Mesendoderm (in vitro differentiated cells): ENCODE results near the gene EPHB3.

ENCODE experiments used
- DNase-seq: peaks from one replicate; pipeline ENCODE4 v3.0.0; 2013
- H2AK5ac ChIP-seq: 2 replicates; pipeline ENCODE4 v1.6.1; 2013; ENCODE audit warnings: low read length, inconsistent platforms
- H2BK120ac ChIP-seq: 2 replicates; pipeline ENCODE4 v1.6.1; 2013; ENCODE audit warnings: low read depth, mild to moderate bottlenecking, low read length, moderate library complexity, mixed read lengths
- H2BK15ac ChIP-seq: replicated peaks from 2 replicates; pipeline ENCODE4 v1.6.1; 2013; ENCODE audit warnings: low read depth, mild to moderate bottlenecking, moderate library complexity
- H2BK5ac ChIP-seq: 2 replicates; pipeline ENCODE4 v1.6.1; 2013; ENCODE audit warnings: low read length, inconsistent platforms
- H3K18ac ChIP-seq: 2 replicates; pipeline ENCODE4 v1.6.1; 2013; ENCODE audit warnings: mild to moderate bottlenecking, low read length, mixed read lengths
- H3K23ac ChIP-seq: one replicate; pipeline ENCODE4 v1.6.1; 2013; ENCODE audit warnings: low read length
- H3K27ac ChIP-seq: 2 replicates; pipeline ENCODE4 v1.5.1; 2013; ENCODE audit warnings: low read depth, mild to moderate bottlenecking, inconsistent platforms, low read length, moderate library complexity
- H3K27me3 ChIP-seq: 2 replicates; pipeline ENCODE4 v1.6.1; 2013; ENCODE audit warnings: low read length, control low read depth, mild to moderate bottlenecking, inconsistent platforms; ENCODE audit not compliant: insufficient read depth, poor library complexity
- H3K36me3 ChIP-seq: 2 replicates; pipeline ENCODE4 v1.6.1; 2013; ENCODE audit warnings: low read length, inconsistent platforms; ENCODE audit not compliant: control insufficient read depth, insufficient read depth
- H3K4ac ChIP-seq: one replicate; pipeline ENCODE4 v1.6.1; 2013; ENCODE audit warnings: low read depth, mild to moderate bottlenecking, low read length, moderate library complexity
- H3K4me1 ChIP-seq: 2 replicates; pipeline ENCODE4 v1.6.1; 2013; ENCODE audit warnings: low read depth, low read length, inconsistent platforms; ENCODE audit not compliant: control insufficient read depth
- H3K4me2 ChIP-seq: 2 replicates; pipeline ENCODE4 v1.6.1; 2013; ENCODE audit warnings: low read length
- H3K4me3 ChIP-seq: 2 replicates; pipeline ENCODE4 v1.5.1; 2013; ENCODE audit warnings: mild to moderate bottlenecking, low read length
- H3K56ac ChIP-seq: one replicate; pipeline ENCODE4 v1.6.1; 2013; ENCODE audit warnings: low read length
- H3K79me1 ChIP-seq: 2 replicates; pipeline ENCODE4 v1.6.1; 2013; ENCODE audit warnings: low read length, inconsistent platforms
- H3K79me2 ChIP-seq: 2 replicates; pipeline ENCODE4 v1.6.1; 2013; ENCODE audit warnings: mild to moderate bottlenecking, low read length; ENCODE audit not compliant: control insufficient read depth, insufficient read depth
- H3K9ac ChIP-seq: 2 replicates; pipeline ENCODE4 v1.6.1; 2013; ENCODE audit warnings: low read length, inconsistent platforms
- H4K5ac ChIP-seq: one replicate; pipeline ENCODE4 v1.6.1; 2013; ENCODE audit warnings: low read length
- H4K8ac ChIP-seq: one replicate; pipeline ENCODE4 v1.6.1; 2013; ENCODE audit warnings: low read depth, mild to moderate bottlenecking, control low read depth, low read length, moderate library complexity
- WGBS: extraction: QIAGEN DNeasy Blood & Tissue Kit; methylation state at CpG from one replicate; pipeline ENCODE4 v1.1.7; 2013; ENCODE audit warnings: low lambda C conversion rate, missing lambda C conversion rate; ENCODE audit not compliant: insufficient coverage; ENCODE audit errors: extremely low coverage; 5-methylcytosine and 5-hydroxymethylcytosine counted together

Gene EPHB3

DNA sequence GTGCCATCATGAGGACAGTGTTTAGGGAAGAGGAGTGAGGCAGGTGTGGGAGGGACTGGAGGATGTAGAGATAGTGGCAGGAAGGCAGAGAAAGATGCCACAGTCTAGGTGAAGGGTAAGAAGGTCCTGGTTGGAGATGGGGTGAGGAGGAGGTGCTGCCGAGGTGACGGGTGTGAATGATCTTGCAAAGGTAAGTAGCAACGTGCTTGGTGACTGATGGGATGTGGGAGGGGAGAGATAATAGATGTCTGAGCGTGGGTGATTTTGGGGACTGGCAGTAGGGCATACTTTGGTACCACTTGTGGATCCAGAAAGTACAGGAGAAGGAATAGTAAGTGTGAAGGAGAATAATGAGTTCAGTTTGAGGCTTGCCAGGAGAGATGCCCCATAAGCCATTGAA, 27.2 kb downstream of the EPHB3 start:
- Histone ChIP-seq H4K8ac (no peak overlapping the region), H3K79me2 (no peaks in the 10 kb centered on the region), H3K4me1 (peaks cover 20% of the 10 kb centered on the region), H3K36me3 (no peaks in the 10 kb centered on the region), H3K4me2 (no peak overlapping the region), H3K18ac (no peak overlapping the region), H3K27me3 (no peaks in the 10 kb centered on the region), H3K4me3 (no peak overlapping the region), H3K23ac (no peak overlapping the region), H3K79me1 (no peaks in the 10 kb centered on the region), H2BK15ac (no peak overlapping the region), H3K27ac (no peak overlapping the region), H3K9ac (no peak overlapping the region), H2AK5ac (no peak overlapping the region), H2BK5ac (no peak overlapping the region), H2BK120ac (no peak overlapping the region), H4K5ac (no peak overlapping the region), H3K56ac (no peak overlapping the region), H3K4ac (no peak overlapping the region)
- DNase-seq = no peak
- WGBS = no CpG with 5 or more reads among the region's 4 CpGs

DNA sequence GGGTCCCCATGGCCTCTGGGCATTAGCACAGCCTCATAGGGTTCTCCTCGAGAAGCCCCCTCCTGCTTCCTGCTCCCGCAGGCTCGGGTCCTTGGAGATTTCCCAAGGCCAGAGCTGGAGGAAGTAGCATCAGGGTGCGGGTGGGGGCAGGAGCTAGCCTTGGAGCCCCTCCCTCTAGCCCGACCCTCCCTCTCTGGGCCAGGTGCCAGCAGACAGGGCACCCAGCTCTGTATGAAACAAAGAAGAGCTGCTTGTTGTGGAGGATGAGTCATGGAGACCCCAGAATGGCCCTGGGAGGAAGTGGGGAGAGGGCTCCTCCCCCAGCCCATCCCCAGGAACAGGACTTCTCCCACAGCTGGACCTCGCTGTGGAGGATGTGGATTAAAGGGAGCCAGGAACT, 29.2 kb downstream of the EPHB3 start:
- Histone ChIP-seq H3K56ac (no peak overlapping the region), H2BK120ac (no peak overlapping the region), H4K8ac (no peak overlapping the region), H2AK5ac (no peak overlapping the region), H2BK15ac (no peak overlapping the region), H3K4me1 (peaks cover 18% of the 10 kb centered on the region), H3K36me3 (no peaks in the 10 kb centered on the region), H3K18ac (no peak overlapping the region), H3K9ac (no peak overlapping the region), H3K27me3 (no peaks in the 10 kb centered on the region), H3K4ac (peak overlapping the region; percentile 44), H4K5ac (no peak overlapping the region), H3K27ac (no peak overlapping the region), H3K4me2 (no peak overlapping the region), H2BK5ac (no peak overlapping the region), H3K23ac (no peak overlapping the region), H3K79me2 (no peaks in the 10 kb centered on the region), H3K4me3 (no peak overlapping the region), H3K79me1 (no peaks in the 10 kb centered on the region)
- no CpG with 5 or more reads among the region's 6 CpGs for WGBS
- DNase-seq = no peak

DNA sequence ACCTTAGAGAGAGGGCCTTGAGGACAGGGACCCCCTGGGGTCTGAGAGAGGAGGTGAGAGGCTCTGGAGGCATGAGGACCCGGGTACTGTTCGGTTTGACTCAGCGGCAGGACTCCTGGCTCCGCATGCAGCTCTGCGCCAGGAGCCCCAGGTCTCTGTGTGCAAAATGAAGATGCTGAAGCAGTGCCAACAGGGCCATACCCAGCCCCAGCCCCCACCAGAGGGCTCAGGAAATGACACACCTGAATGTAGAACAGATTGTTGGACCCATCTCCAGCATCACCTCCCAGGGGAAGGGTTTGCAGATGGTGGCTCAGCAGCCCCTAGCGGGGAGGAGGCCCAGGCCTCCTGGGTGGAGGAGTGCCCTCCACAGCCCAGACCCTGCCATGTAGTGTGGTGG, 30.2 kb downstream of the EPHB3 start:
- H3K27ac ChIP-seq = no peak overlapping the region
- H3K79me2 ChIP-seq = no peaks in the 10 kb centered on the region
- H3K79me1 ChIP-seq = no peaks in the 10 kb centered on the region
- peaks cover 20% of the 10 kb centered on the region for H3K4me1 ChIP-seq
- no peak overlapping the region for H4K5ac ChIP-seq
- no peak overlapping the region for H4K8ac ChIP-seq
- H3K4ac ChIP-seq = no peak overlapping the region
- H2BK15ac ChIP-seq = no peak overlapping the region
- H2AK5ac ChIP-seq = peak overlapping the region; percentile 71
- H3K23ac ChIP-seq = no peak overlapping the region
- H2BK120ac ChIP-seq = no peak overlapping the region
- no peak overlapping the region for H3K4me2 ChIP-seq
- peak overlapping the region; percentile 75 for H2BK5ac ChIP-seq
- H3K36me3 ChIP-seq = no peaks in the 10 kb centered on the region
- DNase-seq = no peak
- no peaks in the 10 kb centered on the region for H3K27me3 ChIP-seq
- peak overlapping the region; percentile 6 for H3K9ac ChIP-seq
- no CpG with 5 or more reads among the region's 6 CpGs for WGBS
- peak overlapping the region; percentile 35 for H3K56ac ChIP-seq
- no peak overlapping the region for H3K4me3 ChIP-seq
- no peak overlapping the region for H3K18ac ChIP-seq

DNA sequence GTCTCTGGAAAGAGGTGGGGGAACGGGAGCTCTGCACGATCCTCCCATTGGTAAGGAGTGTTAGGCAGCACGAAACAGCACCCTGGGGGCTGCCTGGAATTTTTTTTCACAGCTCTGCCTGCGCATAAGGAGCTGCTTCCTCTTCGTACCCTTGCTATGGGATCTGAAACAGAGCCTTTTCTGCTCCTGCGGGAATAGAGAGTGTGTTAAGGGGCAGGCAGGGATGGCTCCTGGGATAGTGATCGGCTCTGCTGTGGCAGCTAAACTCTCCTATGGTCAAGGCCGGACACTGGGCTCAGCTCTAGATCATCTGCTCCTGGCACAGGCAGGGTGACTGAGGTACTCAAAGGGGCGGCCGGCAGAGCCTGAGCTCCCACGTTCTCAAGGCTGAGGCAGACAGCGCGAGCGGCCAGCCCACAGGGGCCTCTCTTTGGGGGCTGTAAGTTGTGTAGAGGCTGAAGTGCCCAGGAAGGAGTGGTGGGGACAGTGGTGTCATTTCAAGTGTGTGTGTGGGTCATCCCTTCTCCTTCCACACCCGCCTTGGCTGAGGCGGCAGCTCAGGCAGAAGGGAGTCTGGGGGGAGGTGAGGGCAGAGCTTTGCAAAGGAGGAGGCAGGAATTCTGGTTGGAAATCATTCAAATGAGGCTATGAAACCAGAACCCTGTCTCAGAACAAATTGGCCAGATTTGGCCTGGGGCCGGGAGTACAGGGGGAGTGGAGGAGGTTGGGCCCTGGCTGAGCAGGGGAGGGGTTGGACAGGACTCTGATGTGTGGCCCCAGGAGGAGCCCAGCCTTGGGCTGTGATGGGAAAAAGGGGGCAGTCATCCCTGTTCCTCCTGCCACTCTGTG, 31.0 kb downstream of the EPHB3 start:
- no peak overlapping the region for H4K5ac ChIP-seq

DNA sequence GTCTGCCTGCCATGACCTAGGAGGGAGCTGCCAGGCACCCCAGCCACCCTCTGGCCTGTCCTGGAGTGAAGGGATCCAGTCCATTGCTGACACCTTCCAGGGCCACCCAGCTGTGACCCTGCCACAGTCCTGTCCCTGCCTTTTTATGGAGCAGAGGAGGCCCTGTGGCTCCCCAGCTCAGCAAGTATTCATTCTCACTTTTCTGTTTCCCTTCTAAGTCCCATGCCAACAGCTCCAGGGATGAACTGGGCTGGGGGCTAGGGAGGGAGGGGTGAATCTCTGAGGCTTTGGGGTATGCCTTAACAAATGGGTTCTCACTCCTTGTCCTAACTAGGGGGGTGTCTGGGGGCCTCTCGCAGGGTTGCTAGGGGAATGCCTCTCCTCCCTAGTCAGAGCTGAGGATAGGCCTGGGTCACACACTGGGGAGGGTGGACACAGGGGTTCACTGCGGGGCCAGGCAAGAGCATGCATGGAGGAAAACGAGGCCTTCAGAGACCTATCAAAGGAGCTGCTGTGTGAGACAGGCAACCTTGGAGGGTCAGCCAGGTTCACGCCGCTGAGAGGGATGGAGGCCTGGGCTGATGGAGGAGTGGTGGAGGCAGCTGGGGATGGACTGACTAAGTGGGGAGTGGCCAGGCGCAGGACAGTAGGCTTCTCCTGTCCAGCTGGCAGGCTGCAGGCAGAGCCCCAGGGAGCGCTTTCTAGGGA, 31.8 kb downstream of the EPHB3 start:
- H3K79me1 ChIP-seq = no peaks in the 10 kb centered on the region
- no peak overlapping the region for H4K8ac ChIP-seq
- H3K23ac ChIP-seq = no peak overlapping the region
- no peak overlapping the region for H3K27ac ChIP-seq
- no CpG with 5 or more reads among the region's 7 CpGs for WGBS
- H2BK5ac ChIP-seq = peak overlapping the region; percentile 23
- no peak overlapping the region for H4K5ac ChIP-seq
- no peak overlapping the region for H2BK120ac ChIP-seq
- no peaks in the 10 kb centered on the region for H3K36me3 ChIP-seq
- peaks cover 20% of the 10 kb centered on the region for H3K4me1 ChIP-seq
- no peaks in the 10 kb centered on the region for H3K79me2 ChIP-seq
- peak overlapping the region; percentile 53 for H3K9ac ChIP-seq
- peak overlapping the region; percentile 79 for H3K56ac ChIP-seq
- H3K18ac ChIP-seq = no peak overlapping the region
- H3K4me3 ChIP-seq = no peak overlapping the region
- DNase-seq = no peak
- H3K27me3 ChIP-seq = no peaks in the 10 kb centered on the region
- no peak overlapping the region for H3K4ac ChIP-seq
- H2BK15ac ChIP-seq = no peak overlapping the region
- peak overlapping the region; percentile 93 for H2AK5ac ChIP-seq
- no peak overlapping the region for H3K4me2 ChIP-seq

More for the DNA sequence above, 31.0 kb downstream of the EPHB3 start:
- Histone ChIP-seq H3K36me3 (no peaks in the 10 kb centered on the region), H3K27me3 (no peaks in the 10 kb centered on the region), H2AK5ac (no peak overlapping the region), H3K23ac (peak overlapping the region; percentile 83), H3K9ac (peak overlapping the region; percentile 53), H2BK5ac (peak overlapping the region; percentile 75), H3K56ac (peak overlapping the region; percentile 79), H3K4me1 (peaks cover 20% of the 10 kb centered on the region), H3K27ac (peak overlapping the region; percentile 77), H3K4me3 (no peak overlapping the region), H3K4ac (peak overlapping the region; percentile 28), H2BK120ac (no peak overlapping the region), H3K79me2 (no peaks in the 10 kb centered on the region), H3K18ac (peak overlapping the region; percentile 9), H4K8ac (no peak overlapping the region), H3K79me1 (no peaks in the 10 kb centered on the region), H3K4me2 (no peak overlapping the region), H2BK15ac (no peak overlapping the region)
- WGBS = no CpG with 5 or more reads among the region's 17 CpGs
- DNase-seq = peak; percentile 77
